ENCODE data around the gene SH2B2. TPM values are rescaled to one million over a fixed set of nuclear protein-coding genes. Genes with fewer than 3 reads are reported as not detected.

Gene SH2B2
- total and polyA plus RNA-seq, 8 donors = 3.1 to 8.2 (median 3.9) TPM

DNA sequence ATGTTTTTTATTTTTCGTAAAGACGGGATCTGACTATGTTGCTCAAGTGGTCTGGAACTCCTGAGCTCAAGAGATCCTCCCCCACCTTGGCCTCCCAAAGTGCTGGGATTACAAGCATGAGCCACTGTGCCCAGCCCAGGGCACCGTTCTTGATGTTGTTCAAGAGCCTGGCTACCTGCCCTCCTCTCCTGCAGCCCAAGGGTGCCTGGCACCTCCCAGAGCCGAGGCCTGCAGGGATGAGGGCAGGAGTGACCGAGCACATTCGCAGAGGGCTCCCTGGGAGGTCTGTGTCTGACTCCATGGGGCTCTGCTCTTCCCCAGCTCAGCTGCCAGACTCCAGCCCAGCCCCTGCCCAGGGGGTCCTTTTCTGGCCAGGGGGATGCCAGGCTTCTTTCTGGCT is 15.4 kb downstream of the SH2B2 start:
- Histone ChIP-seq H3K4me3 (no peak overlapping the region), H3K9me3 (no peaks in the 10 kb centered on the region), H3K4me1 (peaks cover 3 to 43% of the 10 kb centered on the region in 2 donors), H3K27ac (no peak overlapping the region), H3K36me3 (no peaks in the 10 kb centered on the region), H3K27me3 (peaks cover 0 to 15% of the 10 kb centered on the region in 2 donors)
- no peak for ATAC-seq
- peak in 1 of 4 donors; percentile 51 for DNase-seq
- TF ChIP-seq, protein P1, sequence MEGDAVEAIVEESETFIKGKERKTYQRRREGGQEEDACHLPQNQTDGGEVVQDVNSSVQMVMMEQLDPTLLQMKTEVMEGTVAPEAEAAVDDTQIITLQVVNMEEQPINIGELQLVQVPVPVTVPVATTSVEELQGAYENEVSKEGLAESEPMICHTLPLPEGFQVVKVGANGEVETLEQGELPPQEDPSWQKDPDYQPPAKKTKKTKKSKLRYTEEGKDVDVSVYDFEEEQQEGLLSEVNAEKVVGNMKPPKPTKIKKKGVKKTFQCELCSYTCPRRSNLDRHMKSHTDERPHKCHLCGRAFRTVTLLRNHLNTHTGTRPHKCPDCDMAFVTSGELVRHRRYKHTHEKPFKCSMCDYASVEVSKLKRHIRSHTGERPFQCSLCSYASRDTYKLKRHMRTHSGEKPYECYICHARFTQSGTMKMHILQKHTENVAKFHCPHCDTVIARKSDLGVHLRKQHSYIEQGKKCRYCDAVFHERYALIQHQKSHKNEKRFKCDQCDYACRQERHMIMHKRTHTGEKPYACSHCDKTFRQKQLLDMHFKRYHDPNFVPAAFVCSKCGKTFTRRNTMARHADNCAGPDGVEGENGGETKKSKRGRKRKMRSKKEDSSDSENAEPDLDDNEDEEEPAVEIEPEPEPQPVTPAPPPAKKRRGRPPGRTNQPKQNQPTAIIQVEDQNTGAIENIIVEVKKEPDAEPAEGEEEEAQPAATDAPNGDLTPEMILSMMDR (IDR thresholded peaks at IDR 0.05) = no peak
- intact Hi-C loops (cut with DNase I) = no loop called here

DNA sequence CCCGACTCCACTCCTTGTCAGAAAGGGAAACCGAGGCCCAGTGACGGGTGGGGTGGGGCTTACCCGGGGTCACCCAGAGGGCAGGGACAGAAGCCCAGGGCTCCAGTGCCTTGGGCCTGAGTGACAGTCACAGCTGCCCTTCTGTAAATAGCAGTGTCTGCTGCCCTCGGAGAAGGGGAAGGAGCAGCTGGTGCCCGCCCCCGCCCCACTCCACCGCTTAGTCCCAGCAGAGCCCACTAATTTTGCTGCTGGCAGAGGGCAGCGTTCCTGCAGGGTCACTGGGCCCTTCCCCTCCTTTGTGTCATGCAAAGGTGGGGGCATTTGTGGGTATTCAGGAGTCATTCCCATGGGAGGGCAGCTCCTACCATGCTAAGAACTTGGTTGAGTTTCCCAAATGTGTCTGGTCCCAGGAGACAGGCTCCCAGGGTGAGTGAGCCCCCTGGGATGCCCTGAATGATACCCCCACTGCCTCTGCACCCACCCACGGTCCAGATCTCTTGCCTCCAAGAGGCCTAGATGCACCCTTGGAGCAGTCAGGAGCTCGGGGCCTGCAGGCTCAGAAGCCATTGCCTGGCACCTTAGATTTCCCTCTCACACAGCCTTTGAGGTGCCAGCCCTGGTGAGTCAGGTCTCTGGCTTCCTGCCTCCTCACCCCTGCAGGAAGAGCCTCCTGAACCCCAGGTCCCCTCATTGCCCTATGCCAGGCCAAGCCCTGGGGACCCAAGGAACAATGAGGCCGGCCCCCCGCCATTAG is 17.2 kb downstream of the SH2B2 start:
- ATAC-seq (no peak), DNase-seq (no peak)
- no peak overlapping the region for H3K27ac ChIP-seq
- intact Hi-C loops (cut with DNase I) = no loop called here
- TF ChIP-seq, protein P1 (IDR thresholded peaks at IDR 0.05) = no peak
- peaks cover 0 to 15% of the 10 kb centered on the region in 2 donors for H3K27me3 ChIP-seq
- peaks cover 7 to 53% of the 10 kb centered on the region in 2 donors for H3K4me1 ChIP-seq
- H3K4me3 ChIP-seq = no peak overlapping the region
- peaks cover 0 to 10% of the 10 kb centered on the region in 2 donors for H3K36me3 ChIP-seq
- H3K9me3 ChIP-seq = no peaks in the 10 kb centered on the region

DNA sequence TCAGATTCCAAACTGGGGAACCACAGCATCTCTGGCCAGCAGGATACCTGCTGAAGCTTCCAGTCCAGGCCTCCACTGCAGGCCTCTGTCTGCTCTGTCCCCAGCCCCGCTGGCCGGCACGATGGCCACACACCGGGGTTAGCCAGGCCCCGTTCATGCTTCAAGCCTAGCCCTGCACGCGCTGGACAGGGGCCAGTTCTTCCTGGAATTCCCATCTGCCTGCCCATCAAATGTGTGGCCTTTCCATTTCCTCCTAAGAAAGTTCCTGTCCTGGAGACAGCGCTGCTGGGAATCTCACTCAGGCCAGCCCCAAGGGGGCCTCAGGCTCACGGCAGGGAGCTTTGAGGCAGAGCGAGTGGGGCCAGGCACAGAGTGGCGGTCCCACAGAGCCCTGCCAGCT is 18.0 kb downstream of the SH2B2 start:
- Histone ChIP-seq H3K27me3 (peaks cover 0 to 15% of the 10 kb centered on the region in 2 donors), H3K4me3 (no peak overlapping the region), H3K9me3 (no peaks in the 10 kb centered on the region), H3K4me1 (peaks cover 7 to 47% of the 10 kb centered on the region in 2 donors), H3K27ac (no peak overlapping the region), H3K36me3 (peaks cover 0 to 18% of the 10 kb centered on the region in 2 donors)
- ATAC-seq = no peak
- DNase-seq = peak in 1 of 4 donors; percentile 65
- intact Hi-C loops (cut with DNase I) = no loop called here
- TF ChIP-seq, protein P1 (IDR thresholded peaks at IDR 0.05) = no peak

DNA sequence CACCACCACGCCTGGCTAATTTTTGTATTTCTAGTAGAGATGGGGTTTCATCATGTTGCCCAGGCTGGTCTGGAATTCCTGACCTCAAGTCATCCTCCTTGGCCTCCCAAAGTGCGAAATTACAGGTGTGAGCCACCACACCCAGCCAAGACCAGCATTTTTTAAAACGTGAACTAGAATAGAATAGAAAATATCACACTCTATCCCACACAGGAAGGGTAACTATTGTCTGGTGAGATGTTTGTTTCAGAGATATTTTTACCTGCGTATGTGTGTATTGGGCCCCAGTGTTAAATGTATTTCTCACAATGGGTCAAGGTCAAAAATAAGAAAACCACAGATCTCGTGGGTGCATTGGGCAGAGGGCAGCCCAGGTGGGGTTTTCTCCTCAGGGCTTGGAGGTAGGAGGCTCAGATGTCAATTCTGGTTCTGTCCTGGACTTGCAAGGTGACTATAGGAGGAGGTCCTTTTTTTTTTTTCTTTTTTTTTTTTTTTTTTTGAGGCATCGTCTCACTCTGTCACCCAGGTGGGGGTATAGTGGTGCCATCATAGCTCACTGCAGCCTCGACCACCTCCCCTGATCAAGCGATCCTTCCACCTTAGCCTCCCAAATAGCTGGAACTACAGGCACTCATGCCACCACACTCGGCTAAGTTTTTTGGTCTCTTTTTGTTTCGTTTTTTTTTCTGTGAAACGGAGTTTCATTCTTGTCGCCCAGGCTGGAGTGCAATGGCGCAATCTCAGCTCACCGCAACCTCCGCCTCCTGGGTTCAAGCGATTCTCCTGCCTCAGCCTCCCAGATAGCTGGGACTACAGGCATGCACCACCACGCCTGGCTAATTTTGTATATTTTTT is 19.0 kb downstream of the SH2B2 start:
- Histone ChIP-seq H3K27me3 (peaks cover 0 to 5% of the 10 kb centered on the region in 2 donors), H3K27ac (no peak overlapping the region), H3K4me3 (no peak overlapping the region), H3K4me1 (peaks cover 7 to 44% of the 10 kb centered on the region in 2 donors), H3K36me3 (peaks cover 0 to 27% of the 10 kb centered on the region in 2 donors), H3K9me3 (no peaks in the 10 kb centered on the region)
- TF ChIP-seq, protein P1 (IDR thresholded peaks at IDR 0.05) = no peak
- no peak for DNase-seq
- no peak for ATAC-seq
- intact Hi-C loops (cut with DNase I) = no loop called here
